Endothelial cell of umbilical vein (primary cell): ENCODE measurements around the gene DYNC1H1. TPM values are rescaled to one million over a fixed set of nuclear protein-coding genes. Genes with fewer than 3 reads are reported as not detected.
A peak's percentile ranks its signal among the peaks of the same experiment; 100 is the strongest.

Source experiments
- BruUV-seq: library from RNA; stranded (reverse); fragments of 400-500 nt; replicated peaks from 2 replicates; lab custom pipeline; 2021; lab: Mats Ljungman, UMichigan
- CTCF ChIA-PET: fragments of 300-600, 350-600 bp; sonication (Branson Sonifier 250); formaldehyde crosslinking; loops from one replicate; lab custom pipeline; 2021; ENCODE audit warnings: antibody characterized with exemption, inconsistent platforms; lab: Charles Lee
- POLR2A ChIA-PET: fragments of 300-600, 350-600 bp; sonication (Branson Sonifier 250); formaldehyde crosslinking; loops from one replicate; lab custom pipeline; 2021; ENCODE audit warnings: antibody characterized with exemption, inconsistent platforms; lab: Charles Lee
- DNase-seq: peaks from one replicate; pipeline ENCODE4 v3.0.0-alpha.2; 2011; ENCODE audit warnings: low read depth, low spot score
- FAIRE-seq: peaks from 2 replicates; lab custom pipeline; 2011; peaks lifted over from hg19 to GRCh38; lab: Jason Lieb, UNC
- H2AFZ ChIP-seq: 2 replicates; pipeline ENCODE4 v1.6.0; 2012; ENCODE audit warnings: low read depth, low read length, control low read depth, inconsistent platforms
- H3K27ac ChIP-seq: 2 replicates; pipeline ENCODE4 v1.5.1; 2011; ENCODE audit warnings: low read depth, mild to moderate bottlenecking, control low read depth, low read length, moderate library complexity; ENCODE audit not compliant: insufficient read depth
- H3K27me3 ChIP-seq, 2 experiments: 2 replicates each; pipeline versions ENCODE4 v1.6.0 to v1.6.1; 2011; ENCODE audit warnings: low read length in 2 of 2, mixed read lengths in 1 of 2; ENCODE audit not compliant: control insufficient read depth in 2 of 2, insufficient read depth in 2 of 2
- H3K36me3 ChIP-seq, 2 experiments: 2 replicates in 1 of 2; 3 replicates in 1 of 2; pipeline ENCODE4 v1.5.1; 2011; ENCODE audit warnings: low read length in 2 of 2, mild to moderate bottlenecking in 1 of 2, moderate library complexity in 1 of 2; ENCODE audit not compliant: control insufficient read depth in 2 of 2, insufficient read depth in 2 of 2; ENCODE audit errors: extremely low read depth in 1 of 2
- H3K4me1 ChIP-seq: 3 replicates; pipeline ENCODE4 v1.5.1; 2011; ENCODE audit warnings: mild to moderate bottlenecking, low read length; ENCODE audit not compliant: control insufficient read depth, insufficient read depth; ENCODE audit errors: extremely low read depth
- H3K4me2 ChIP-seq: 2 replicates; pipeline ENCODE4 v1.6.1; 2011; ENCODE audit warnings: low read length, control low read depth, mixed read lengths; ENCODE audit not compliant: insufficient read depth
- H3K4me3 ChIP-seq, 3 experiments: fragments of 200-600 bp in 1 of 3; sonication (generic), shearing (Covaris generic) in 1 of 3; replicated peaks in 1 of 3; 2 replicates each; pipeline ENCODE4 v1.5.1; 2011 to 2016; ENCODE audit warnings: control low read depth in 3 of 3, low read length in 3 of 3, mild to moderate bottlenecking in 2 of 3, inconsistent platforms in 1 of 3, low read depth in 1 of 3, moderate library complexity in 1 of 3; ENCODE audit not compliant: insufficient read depth in 1 of 3
- H3K79me2 ChIP-seq: 2 replicates; pipeline ENCODE4 v1.6.0; 2012; ENCODE audit warnings: low read length, inconsistent platforms; ENCODE audit not compliant: control insufficient read depth, insufficient read depth
- H3K9ac ChIP-seq: replicated peaks from 2 replicates; pipeline ENCODE3; 2011; ENCODE audit warnings: low read length, control low read depth; ENCODE audit not compliant: insufficient read depth; ENCODE audit errors: extremely low read depth
- H3K9me1 ChIP-seq: replicated peaks from 3 replicates; pipeline ENCODE4 v1.6.0; 2011; ENCODE audit warnings: mild to moderate bottlenecking, low read length; ENCODE audit not compliant: control insufficient read depth, insufficient read depth; ENCODE audit errors: extremely low read depth
- H3K9me3 ChIP-seq: replicated peaks from 2 replicates; pipeline ENCODE4 v1.5.1; 2012; ENCODE audit warnings: low read length, inconsistent platforms; ENCODE audit not compliant: control insufficient read depth, insufficient read depth
- H4K20me1 ChIP-seq: replicated peaks from 2 replicates; pipeline ENCODE3; 2011; ENCODE audit warnings: mild to moderate bottlenecking, low read length; ENCODE audit not compliant: control insufficient read depth, insufficient read depth; ENCODE audit errors: extremely low read depth
- CTCF ChIP-seq, 2 donors: IDR thresholded peaks; 1 replicate in 1 of 2; 2 replicates in 1 of 2; pipeline ENCODE4 v1.5.1; 2011; ENCODE audit warnings: low read length in 2 of 2, mild to moderate bottlenecking in 2 of 2, moderate library complexity in 2 of 2, control low read depth in 1 of 2, inconsistent platforms in 1 of 2, low read depth in 1 of 2; ENCODE audit not compliant: insufficient read depth in 1 of 2; ENCODE audit errors: extremely low read depth in 1 of 2
- EZH2 ChIP-seq: IDR thresholded peaks from 2 replicates; pipeline ENCODE4 v1.6.1; 2012; ENCODE audit warnings: borderline replicate concordance, low read depth, mild to moderate bottlenecking, moderate library complexity, low read length, inconsistent platforms; ENCODE audit not compliant: severe bottlenecking
- FOS ChIP-seq: IDR thresholded peaks from 2 replicates; pipeline ENCODE4 v1.6.1; 2011; ENCODE audit warnings: mild to moderate bottlenecking, low read length, moderate library complexity, borderline replicate concordance; ENCODE audit not compliant: insufficient read depth
- GATA2 ChIP-seq: IDR thresholded peaks from 2 replicates; pipeline ENCODE4 v1.7.0; 2011; ENCODE audit warnings: low read depth, mild to moderate bottlenecking, moderate library complexity, mixed read lengths, low read length; ENCODE audit not compliant: insufficient read length, insufficient read depth
- JUN ChIP-seq: IDR thresholded peaks from 2 replicates; pipeline ENCODE4 v1.6.1; 2011; ENCODE audit warnings: borderline replicate concordance, low read depth; ENCODE audit not compliant: insufficient read length, insufficient read depth
- MYC ChIP-seq: IDR thresholded peaks from one replicate; pipeline ENCODE4 v1.6.1; 2011; ENCODE audit warnings: mild to moderate bottlenecking, low read depth, low read length
- POLR2A ChIP-seq: IDR thresholded peaks from 2 replicates; pipeline ENCODE4 v1.6.1; 2012; ENCODE audit warnings: low read depth, mild to moderate bottlenecking, control low read depth, low read length
- POLR2AphosphoS5 ChIP-seq: IDR thresholded peaks from 2 replicates; pipeline ENCODE4 v1.6.1; 2012; ENCODE audit warnings: low read depth, mild to moderate bottlenecking, control low read depth, low read length, moderate library complexity; ENCODE audit not compliant: insufficient read depth
- dilution Hi-C: fragments of 300-500 bp; cut with MboI; formaldehyde crosslinking; loops from one replicate; pipeline ENCODE4 v1.15.0; 2019; ENCODE audit warnings: low sequenced_read_pairs; ENCODE audit not compliant: extremely low pct_ligation_motif_present
- intact Hi-C: fragments of 100-400 bp; cut with micrococcal nuclease; formaldehyde crosslinking; loops from one replicate; pipeline ENCODE4 v1.10.0; 2022
- polyA plus RNA-seq, 4 experiments: library from polyadenylated mRNA; depleted of rRNA in 3 of 4; stranded (reverse) in 3 of 4; unstranded in 1 of 4; fragments of >200 nt; gene quantifications; 2 replicates each; pipeline versions ENCODE4 v1.2.1 to v1.2.3, GENCODE V29; 2011 to 2012; ENCODE audit warnings: missing spikeins in 1 of 4
- total RNA-seq: library from RNA; stranded (reverse); gene quantifications from 2 replicates; pipeline ENCODE4 v1.2.3, GENCODE V29; 2021
- TF ChIP-seq, protein P1 (sequence below): IDR thresholded peaks from 2 replicates; pipeline ENCODE4 v1.6.1; 2011; ENCODE audit not compliant: insufficient read depth, insufficient read length

DYNC1H1 gene
- total and polyA plus RNA-seq, 2 donors (not counting 3 experiments of a cell fraction or from before 2014, with no cell fraction given), result 254 to 648 TPM

DNA sequence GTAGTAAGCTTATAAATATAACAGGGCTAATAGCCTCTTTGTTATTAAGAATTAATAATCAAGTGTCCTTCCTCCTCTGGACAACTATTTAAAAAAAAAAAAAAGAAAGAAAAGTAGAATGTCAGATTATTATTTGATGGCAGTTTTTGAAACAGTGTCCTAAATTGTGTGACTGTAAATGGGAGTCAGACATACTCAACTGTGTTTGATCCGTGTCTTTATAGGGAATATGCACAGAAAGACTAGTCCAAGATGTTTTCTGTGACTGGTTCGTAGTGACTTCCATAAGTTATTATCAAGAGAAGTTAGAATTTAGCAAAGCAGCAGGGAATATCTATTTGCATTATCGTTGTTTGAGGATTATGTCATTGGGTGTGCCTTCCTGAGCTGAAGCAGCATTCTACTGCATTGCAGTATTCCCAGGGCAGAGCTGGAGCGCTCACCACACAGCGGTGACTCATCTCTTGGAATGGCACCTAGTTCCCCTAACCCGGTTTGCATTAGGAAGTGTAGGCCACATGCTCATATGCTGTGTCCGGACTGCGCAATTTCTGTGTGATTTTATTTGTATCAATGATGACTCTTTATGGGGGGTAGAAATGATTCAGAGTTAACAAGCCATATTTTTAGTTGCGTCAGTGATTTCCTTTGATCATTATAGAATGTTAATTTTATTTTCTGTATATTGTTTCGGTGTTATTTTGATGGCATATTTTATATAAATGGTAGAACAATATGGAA is 7.9 kb downstream of the DYNC1H1 start:
- peak; percentile 98 for FAIRE-seq
- intact Hi-C loops, result loop anchor here (1.0 kb wide), 1 partner anchor 8 kb away; the partner anchor contains the start of gene DYNC1H1
- peak overlapping the region in 1 of 3 experiments; percentile 57 for H3K4me3 ChIP-seq

More for the DNA sequence above, 7.9 kb downstream of the DYNC1H1 start:
- peaks cover 3% of the 10 kb centered on the region for H4K20me1 ChIP-seq
- peak; percentile 99 for DNase-seq
- no peaks in the 10 kb centered on the region for H3K9me3 ChIP-seq
- H3K4me2 ChIP-seq, result peak overlapping the region; percentile 81
- dilution Hi-C loops, result no loop called here
- H3K4me1 ChIP-seq, result peaks cover 24% of the 10 kb centered on the region
- H3K36me3 ChIP-seq, result peaks cover 4 to 5% of the 10 kb centered on the region in 2 experiments
- H3K9ac ChIP-seq, result peak overlapping the region; percentile 81
- no peaks in the 10 kb centered on the region for H3K9me1 ChIP-seq
- TSS peak; percentile 91 for BruUV-seq
- peaks cover 80% of the 10 kb centered on the region for H3K79me2 ChIP-seq
- no peaks in the 10 kb centered on the region for H3K27me3 ChIP-seq
- CTCF ChIA-PET, result interaction anchor here (1.5 to 1.9 kb wide), 4 partner anchors 11 to 202 kb away, joined by 3 to 11 read pairs (median 8); no protein-coding TSS in a partner anchor
- H3K27ac ChIP-seq, result peak overlapping the region; percentile 94
- TF ChIP-seq MYC (peak; percentile 92), FOS (peak; percentile 99), CTCF (IDR thresholded peaks at IDR 0.05; ENCODE audit: extremely low read depth in 1 of 2, insufficient read depth in 1 of 2, low read depth in 1 of 2, low read length in 2 of 2) (no peak), JUN (peak; percentile 98), EZH2 (no peak), GATA2 (peak; percentile 48), POLR2A (peak; percentile 65), POLR2AphosphoS5 (peak; percentile 88)
- TF ChIP-seq, protein P1, sequence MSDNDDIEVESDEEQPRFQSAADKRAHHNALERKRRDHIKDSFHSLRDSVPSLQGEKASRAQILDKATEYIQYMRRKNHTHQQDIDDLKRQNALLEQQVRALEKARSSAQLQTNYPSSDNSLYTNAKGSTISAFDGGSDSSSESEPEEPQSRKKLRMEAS, result peak; percentile 58
- no peak overlapping the region for H2AFZ ChIP-seq
- POLR2A ChIA-PET, result interaction anchor here (0.6 kb wide), 1 partner anchor 207 kb away, joined by 6 read pairs; no protein-coding TSS in a partner anchor
